HG03342 (cell line): Measurements from ENCODE around the gene GNA12.
"Not testable (repeated sequence)": the region's sequence is repeated elsewhere in the genome, so short reads cannot be mapped to it uniquely, and the experiment has no call there.

ENCODE experiments used
- ATAC-seq: cut with Tn5 transposase; IDR thresholded peaks from one replicate; pipeline ENCODE4 v1.9.1; 2021; ENCODE audit warnings: mild to moderate bottlenecking, moderate library complexity; ENCODE audit not compliant: unreplicated experiment

GNA12 gene

DNA sequence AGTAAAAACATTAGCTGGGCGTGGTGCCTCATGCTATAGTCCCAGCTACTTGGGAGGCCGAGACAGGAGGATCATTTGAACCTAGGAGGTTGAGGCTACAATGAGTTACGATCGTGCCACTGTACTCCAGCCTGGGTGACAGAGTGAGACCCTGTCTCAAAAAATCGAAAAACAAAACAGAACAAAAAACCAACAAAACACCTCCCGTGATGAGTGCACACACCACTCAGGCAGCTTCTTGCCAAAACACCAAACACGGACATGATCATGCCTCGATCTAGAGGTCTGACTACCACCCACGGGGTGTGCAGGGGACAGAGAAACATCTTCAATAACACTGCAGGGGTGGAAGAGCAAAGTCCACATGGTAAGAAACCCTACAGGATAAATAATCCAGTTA lies 111.7 kb downstream of the GNA12 start:
- ATAC-seq: no peak

DNA sequence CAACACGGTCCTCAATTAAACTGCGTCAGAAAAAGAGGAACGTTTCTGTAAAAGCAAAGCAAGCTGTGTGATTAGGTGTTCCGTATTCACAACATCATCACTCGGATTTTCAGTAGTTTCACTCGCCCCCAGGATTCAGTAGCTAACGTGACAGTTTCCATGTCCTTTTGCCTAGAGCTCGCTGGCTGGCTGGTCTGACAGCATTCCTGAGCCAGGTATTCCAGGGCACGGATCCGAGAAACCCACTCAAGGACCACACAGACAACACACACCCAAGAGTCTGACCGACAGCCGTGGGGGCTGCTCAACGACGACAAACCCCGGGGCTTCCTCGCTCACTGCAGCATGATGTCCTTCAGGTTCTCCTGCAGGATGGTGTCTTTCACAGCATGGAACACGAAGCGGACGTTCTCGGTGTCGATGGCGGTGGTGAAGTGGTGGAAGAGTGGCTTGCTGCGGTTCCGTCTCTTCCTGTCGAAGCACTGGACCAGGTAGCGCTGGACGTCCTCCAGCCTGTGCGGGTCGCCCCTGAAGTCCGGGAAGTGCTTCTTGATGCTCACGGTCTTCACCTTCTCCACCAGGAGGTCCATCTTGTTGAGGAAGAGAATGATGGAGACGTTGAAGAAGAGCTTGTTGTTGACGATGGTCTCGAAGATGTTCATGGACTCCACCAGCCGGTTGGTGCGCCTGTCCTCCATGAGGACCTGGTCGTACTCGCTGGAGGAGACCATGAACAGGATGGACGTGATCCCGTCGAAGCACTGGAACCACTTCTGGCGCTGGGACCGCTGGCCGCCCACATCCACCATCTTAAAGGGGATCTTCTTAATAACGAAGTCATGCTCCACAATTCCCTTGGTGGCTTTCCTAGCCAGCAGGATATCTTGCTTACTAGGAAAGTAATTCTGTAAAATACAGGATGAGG lies 113.0 kb downstream of the GNA12 start:
- no peak for ATAC-seq

DNA sequence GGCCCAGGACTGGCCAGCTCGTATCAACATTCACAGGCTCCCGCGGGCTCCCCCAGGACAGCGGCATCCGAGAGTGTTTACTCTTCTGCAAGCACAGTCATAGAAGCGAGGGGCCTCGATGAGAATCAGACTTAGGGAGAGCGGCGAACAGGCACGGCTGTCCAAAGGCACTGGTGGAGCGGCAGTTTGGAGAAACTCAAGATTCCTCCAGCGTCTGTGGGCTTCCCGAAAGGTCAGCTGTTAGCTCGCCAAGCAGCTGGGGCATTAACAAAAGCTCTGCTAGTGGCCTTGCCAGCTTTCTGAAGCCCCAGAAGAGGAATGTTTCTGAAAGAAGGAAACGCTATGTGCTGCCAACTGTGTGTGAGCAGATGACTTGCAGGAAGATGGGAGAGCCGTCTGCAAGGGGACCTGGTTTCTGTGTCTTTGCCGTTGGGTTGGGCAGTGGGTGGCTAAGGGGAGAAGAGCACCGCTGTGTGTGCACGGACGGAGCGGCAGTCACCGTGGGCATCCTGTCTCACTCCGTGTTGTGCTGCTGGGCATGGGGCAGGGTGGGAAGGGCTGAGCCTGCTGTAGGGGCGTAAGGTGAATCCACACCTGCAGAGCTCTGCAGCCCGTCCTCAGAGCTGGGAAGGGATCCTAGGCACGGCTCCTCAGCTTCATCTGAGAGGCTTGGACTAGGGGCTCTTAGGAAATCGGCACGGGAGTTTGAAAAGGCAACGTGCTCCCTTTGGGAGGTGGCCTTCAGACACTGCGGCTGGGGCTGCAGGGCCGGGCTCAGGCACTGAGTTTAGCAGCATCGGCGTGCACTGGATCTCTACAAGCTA lies 114.0 kb downstream of the GNA12 start:
- no peak for ATAC-seq

DNA sequence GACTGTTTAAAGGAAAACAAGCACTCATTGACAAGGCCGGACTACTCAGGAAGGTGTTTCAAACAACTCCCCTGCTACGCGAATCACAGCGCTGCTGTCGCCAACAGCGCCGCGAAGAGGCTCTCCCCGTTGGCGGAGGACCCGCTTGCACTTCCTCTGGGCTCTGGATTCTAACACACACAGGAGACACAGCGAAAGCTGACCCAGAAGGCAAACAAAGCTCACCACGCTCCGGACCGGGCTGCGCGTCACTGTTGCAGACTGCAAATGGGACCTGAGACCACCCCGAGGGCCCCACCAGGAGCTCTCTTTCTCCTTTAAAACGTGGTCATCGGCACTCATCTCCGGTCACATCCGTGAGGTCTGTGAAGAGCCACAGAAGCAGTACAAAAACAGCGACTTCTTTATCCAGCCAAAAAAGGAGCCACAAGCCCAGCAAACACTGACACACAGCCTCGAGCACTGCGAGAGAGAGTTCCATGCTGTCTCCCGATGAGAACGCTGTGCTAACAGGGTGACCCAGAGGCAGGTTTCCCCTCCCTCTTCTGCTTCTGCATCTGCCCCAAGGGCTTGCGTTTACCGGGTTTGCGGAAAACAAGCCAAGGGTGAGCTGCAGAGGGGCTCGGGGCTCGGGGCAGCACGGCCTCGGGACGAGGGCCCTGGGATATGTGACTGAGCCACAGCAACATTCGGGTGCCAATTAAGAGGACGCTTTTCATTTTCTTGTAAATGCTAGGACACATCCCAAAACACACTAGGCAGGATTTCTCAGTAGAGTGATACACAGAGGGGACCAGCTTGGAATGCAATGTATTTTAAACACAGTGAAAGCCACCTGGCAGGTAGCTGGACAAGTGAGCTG lies 114.8 kb downstream of the GNA12 start:
- ATAC-seq: no peak

DNA sequence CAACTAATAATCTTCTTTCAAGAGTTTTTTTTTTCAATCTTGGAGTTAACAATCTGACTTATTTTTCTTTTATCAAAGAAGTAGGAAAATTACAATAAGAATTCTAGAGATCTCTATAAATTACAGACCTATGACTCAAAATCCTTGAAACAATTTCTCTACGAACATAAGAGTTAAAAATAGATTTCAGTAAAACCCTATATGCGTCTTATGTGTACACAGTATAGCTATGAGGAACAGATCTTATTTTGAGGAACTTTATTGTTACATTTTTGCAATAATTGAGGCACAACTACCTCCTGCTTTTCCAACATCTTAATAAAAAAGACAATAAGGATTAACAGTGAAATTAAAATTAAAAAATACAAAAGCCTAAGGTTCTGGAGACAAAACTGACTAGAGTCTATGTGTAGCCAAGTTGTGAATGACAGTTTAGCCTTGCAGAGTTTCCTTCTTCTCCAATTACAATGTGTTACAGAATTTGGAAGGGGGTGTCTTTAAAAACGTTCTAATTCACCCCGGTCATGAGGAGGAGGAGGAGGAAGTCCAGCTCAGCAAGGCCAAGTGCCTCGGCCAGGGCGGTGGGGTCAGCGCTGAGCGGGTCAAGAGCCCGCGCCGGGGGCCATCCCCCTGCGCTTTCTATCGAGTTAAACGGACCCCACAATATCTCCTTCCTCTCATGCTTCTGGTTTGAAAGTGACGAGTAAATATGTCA lies 115.6 kb downstream of the GNA12 start:
- no peak for ATAC-seq

DNA sequence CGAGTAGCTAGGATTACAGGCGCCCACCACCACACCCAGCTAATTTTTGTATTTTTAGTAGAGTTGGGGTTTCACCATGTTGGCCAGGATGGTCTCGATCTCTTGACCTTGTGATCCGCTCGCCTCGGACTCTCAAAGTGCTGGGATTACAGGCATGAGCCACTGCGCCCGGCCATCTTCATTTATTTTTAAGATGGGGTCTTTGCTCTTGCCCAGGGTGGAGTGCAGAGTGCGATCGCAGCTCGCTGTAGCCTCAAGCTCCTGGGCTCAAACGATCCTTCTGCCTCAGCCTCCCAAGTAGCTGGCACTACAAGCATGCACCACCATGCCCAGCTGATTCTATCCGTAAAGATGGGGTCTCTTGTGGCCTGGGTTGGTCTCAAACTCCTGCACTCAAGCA lies 116.9 kb downstream of the GNA12 start:
- not testable (repeated sequence) for ATAC-seq

DNA sequence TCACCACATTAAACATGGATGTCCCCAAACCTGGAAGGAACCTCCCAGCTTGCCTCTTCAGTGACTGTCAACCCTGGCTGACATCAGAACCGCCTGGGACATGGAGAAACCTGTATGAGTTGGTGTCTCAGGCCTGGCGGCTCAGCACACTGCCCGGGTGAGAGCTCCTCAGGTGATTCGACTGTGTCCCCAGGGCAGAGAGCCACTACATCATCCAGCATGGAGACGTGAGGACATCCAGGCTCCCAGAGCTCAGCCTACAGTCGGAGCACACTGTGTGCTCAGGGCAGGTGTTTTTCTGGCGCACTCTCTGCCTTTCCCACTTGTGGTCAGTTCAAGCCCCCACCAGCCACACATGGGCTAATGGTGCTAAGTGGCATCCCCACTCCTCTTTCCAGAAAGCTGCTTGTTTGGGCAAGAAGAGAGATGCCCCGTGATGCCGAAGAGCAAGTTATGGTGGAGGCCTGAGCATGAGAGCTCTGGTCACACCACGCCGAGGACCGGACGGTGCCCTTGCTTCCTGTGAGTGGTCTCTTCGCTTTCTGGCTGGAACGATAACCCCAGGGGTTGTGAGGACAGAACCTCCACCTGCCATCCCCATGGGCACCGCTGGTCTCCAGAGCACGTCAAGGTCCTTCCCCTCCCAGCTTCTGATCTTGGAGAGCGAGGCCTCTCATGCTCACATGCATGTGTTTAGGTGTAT lies 117.6 kb downstream of the GNA12 start:
- no peak for ATAC-seq

DNA sequence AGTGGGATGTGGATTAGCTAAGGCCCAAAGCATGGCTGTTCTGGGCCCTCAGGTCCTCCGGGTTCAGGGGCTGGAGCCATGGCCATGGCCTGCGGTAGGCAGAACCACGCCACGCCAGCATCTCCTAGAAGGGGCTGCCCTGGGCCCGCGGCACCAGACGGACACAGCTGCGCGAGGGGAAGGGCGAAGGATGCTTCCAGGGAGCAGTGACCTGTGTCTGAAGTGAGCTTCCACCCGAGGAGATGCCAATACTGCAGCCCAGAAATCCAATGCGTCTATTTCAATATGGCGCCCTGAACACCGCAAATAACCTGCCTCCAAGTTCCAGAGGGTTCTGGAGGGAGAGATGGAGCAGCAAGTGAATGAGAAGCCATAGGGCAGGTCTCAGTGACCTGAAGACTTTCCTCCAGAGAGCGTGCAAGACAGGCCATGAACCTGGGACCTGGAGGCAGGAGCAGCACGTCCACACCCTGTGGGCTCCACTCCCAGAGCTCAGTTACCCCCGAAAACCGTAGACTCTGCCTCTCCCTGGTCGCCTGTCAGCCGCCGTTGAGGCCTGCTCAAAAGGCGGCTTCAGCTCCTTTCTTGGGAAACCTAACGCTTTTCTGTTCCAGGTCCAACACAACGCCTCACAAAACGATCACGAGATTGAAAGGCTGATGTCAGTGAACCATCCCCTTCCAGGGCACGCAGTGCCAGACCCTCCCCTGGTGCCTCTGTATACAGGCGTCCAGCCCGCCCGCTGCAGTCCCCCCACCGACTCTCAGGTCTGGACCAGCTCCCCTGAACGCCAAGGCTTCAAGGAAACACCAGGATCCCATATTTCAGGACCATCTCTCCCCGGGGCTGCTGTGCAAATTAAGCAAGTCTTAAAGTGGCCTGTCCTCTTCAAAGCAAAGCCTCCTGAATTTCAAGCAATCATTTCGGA lies 118.7 kb downstream of the GNA12 start:
- no peak for ATAC-seq

DNA sequence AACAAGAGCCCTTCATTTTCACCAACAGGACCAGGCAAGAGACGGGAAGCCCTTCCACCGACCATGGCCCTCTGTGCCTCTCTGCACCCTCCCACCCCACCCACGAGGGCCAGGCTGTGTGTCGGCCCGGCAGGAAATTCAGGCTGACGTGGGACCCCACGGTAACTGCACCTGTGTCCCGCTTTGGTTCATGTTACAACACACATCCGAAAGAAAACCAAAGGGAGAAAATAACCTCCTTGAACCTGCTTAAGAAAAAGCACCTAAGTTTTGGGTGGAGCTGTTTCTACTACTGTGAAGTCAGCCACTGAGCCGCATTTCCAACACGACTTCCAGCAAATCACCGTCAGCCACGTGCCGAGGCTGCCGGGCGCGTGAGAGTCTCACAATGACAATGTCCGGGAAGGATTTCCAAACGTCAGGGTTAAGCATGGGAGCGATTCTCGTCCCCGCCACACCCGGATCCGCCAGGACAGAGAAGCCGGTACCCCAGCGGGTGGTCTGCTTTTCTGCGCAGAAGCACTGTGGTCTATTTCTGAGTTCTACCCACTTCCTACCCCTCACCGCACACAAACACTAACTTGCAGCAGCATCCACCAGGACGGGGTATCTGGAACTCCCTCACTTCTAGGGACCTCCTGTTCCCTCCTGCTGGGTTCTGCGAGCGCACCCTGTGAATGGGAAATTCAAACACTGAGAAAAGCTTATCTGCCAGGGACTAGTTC lies 119.5 kb downstream of the GNA12 start:
- ATAC-seq: no peak

DNA sequence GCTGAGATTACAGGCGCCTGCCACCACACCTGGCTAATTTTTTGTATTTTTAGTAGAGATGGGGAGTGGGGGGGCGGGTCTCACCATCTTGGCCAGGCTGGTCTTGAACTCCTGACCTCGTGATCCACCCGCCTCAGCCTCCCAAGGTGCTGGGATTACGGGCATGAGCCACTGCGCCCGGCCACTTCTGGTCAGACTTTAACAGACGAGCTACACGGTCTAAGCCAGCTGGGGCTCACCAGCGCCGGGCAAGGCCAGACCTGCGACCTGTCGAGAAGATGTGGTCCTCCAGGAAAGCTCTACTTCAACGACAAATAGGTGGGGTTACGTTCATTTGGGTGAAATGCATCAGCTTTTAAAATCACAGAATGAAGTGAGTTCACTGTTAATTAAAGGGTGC lies 120.1 kb downstream of the GNA12 start:
- not testable (repeated sequence) for ATAC-seq

DNA sequence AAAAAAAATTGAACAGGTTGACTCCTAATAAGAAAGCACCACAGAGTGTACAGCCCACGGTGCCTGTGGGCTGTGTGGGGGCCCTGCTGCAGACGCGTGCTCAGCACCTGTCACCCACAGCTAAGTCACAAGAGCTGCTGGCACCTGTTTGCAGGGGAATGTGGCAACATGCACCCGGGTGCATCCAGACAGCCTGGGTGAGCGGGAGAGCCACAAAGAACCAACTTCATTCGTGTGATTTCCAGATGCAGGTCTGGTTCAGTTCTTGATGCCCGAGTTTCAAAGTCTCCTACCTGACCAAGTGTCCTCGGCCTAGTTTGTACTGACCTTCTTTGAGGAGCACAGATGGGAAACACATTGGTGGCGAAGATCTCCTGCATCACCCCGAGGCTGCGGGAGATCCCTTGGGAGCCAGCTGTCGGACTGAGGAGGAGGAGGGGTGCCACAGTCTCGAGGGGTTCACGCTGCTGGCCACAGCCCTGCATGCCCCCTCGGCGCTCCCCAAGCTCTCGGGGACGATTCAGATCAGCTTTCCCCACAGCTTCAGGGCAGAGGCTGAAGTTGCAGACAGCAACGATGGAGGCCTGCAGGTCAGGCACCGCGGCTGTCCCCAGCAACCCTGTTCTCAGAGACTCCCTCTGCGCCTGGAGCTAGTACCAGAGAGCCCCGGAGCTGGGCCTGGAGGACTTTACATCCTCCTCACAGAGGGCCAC lies 120.8 kb downstream of the GNA12 start:
- ATAC-seq: no peak

DNA sequence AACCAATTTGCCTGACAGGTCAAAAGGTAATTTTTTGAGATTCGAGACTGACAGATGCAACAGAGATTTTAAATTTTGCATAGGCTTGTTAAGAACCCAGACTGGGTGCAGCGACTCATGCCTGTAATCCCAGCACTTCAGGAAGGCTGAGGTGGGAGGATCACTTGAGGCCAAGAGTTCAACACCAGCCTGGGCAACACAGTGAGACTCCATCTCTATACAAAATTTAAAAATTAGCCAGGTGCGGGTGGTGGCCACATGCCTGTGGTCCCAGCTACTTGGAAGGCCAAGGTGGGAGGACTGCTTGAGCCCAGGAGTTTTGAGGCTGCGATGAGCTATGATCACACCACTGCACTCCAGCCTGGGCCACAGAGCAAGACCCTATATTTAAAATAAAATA lies 121.5 kb downstream of the GNA12 start:
- ATAC-seq: no peak

DNA sequence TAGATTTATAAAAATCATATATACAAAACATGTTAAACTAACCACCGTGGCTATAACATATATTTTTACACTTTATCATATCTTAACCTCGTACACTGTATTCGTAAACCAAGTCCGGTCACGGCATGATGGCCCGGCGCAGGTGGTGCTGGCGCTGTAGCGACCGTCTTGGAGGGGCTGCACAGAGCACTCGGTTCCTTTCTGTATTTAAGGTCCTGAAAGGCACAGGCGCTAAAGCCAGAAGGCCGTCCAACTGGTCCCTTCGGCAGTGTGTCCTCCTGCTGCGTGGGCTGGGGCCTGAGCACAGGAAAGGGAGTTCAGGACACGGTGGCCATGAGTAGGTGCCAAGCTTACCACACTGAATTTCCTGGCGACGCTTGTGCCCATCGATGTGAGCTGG lies 122.3 kb downstream of the GNA12 start:
- no peak for ATAC-seq

DNA sequence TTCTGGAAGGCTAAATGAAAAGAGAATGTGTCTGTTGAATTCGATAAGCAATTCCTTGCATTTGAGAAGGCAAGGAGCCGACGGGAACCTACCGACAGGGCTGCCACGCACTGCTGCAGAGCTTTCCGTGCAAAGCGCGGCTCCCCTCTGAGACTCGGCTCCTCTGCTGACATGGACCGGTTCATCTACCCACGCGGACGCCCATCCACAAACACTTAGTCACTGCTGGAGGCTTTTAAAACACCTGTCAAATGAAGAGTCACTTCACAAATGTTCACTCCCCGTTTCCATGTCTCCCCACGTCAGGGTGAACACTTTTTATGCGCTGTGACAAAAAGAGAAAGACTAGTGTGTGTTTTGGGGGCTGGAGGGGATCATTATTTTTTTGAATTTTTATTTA lies 124.1 kb downstream of the GNA12 start:
- ATAC-seq: no peak

DNA sequence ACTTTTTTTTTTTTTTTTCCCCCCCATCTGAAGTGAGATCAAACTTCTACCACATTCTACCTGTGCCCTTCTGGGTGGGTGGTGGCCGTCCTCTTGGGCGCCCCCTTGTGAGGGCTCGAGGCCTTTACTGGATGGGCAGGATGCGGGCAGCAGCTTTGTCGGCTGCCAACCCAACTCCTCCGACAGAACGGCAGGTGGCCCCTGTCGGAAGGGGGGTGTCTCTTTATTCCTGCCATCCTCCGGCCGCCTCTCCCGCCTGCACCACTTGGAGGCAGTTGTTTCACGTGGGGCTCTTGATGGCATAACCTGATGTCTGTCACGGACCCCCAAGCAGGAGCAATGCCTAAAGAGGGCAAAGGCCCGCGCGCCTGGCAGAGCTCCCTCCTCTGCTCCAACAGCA lies 125.1 kb downstream of the GNA12 start:
- ATAC-seq: no peak

DNA sequence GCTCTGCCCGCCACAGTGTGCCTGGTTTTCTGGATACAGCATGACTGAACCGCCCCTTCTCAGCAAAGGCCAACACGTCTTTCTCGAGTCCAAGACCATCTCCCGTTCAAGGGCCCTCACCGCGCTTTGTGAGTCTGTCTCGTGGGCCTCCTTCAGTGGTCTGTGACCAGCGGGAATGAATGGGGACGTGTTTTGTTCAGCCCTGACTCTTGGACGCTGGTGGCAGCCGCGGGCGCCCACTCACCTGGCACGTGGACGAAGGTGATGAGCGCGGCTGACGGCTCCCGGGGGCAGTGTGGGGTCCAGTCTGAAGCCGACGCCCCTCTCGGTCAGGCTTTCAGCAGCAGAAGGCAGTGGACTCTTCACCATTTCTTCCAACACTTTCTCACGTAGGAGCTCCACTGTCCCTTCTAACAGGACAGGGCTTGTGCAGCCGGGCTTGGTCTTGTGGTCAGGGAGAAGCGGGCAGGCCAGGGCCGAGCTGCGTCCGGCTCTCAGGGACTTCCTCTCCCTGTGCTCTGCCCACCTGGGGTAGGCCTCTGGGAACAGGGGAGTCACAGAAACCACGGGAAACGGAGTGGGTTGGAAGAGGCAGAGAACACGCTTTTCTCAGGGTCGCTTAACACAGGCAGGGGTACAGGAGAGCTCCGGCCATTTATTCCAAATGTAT lies 125.7 kb downstream of the GNA12 start:
- ATAC-seq: no peak
